Left renal cortex interstitium (tissue), 4 donors: Measurements from ENCODE around the gene LSM7. TPM values are rescaled to one million over a fixed set of nuclear protein-coding genes. Genes with fewer than 3 reads are reported as not detected.

Source experiments
- DNase-seq, 4 donors: peaks; one replicate each; pipeline ENCODE4 v3.0.0-alpha.2; 2013; ENCODE audit warnings: low read depth in 4 of 4, low spot score in 2 of 4, missing footprints in 1 of 4
- polyA plus RNA-seq, 4 donors: library from polyadenylated mRNA; unstranded; fragments of 120-200 nt; gene quantifications; one replicate each; pipeline ENCODE4 v1.2.1, GENCODE V29; 2013; ENCODE audit not compliant: insufficient read length in 4 of 4

Gene LSM7
- polyA plus RNA-seq, 4 donors, result 75.3 to 125 (median 114) TPM

DNA sequence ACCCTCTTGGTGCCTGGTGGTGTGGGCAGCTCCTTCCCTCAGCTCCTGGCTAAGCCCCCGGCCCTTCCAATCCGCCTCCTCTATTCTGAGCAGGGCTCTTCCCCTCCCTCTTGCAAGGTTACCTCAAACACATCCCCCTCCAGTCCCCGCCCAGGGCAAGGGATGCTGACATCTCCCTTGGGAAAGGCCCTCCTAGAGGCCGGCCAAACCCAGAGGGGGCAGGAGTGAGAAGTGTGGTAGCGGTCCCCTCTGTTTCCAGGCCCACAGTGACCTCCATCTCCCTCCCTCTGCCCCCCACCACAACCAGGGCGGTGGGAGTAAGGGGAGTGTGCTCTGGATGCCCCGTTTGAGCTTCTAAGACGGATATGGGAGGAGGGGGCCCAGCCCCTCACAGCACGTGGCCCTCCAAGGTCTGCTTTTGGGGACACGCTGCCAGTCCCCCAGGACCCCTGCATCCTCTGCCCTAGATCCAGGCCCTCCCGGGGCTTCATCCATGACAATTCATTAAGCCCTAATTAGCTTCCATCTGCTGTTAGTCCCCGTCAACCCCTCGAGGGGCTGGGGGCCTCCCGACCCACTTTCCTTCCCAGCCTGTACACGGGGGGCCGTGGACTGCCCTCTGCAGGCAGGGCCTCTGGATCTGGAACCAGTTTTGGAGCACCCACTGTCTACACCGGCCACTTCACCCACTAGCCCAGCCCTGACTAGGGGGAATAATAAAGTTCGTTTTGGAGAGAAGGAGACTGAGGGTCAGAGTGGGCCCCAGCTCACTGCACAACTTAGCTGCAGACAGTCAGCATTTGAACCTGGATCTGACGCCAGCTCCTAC, 22.7 kb downstream of the LSM7 start:
- DNase-seq, result no peak

DNA sequence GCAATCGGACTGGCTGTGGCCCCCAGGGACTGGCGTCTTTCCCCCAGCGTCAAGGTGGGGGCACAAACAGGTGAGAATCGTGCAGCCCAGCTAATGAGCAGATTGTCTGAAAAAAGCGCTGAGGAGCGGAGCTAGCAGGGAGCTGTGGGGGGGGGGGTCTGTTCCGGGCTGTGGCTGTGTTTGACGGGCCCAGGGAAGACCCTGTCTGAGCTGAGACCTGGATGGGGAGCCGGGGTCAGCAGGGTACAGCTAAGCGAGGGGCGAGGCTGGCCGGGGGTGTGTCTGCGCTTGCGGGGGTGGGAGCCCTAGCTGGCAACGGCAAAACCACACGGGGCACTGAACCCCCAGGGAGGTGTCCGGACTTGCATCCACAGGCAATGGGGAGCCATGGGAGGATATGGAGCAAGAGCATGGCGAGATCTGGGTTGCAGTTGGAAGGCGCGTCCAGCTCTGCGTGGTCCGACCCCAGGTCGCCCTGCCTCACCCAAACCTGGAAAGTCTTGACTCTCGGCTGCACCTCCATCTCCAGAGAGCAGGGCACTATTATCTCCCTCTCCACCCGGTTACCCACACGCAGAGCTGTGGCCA, 25.1 kb downstream of the LSM7 start:
- no peak for DNase-seq

DNA sequence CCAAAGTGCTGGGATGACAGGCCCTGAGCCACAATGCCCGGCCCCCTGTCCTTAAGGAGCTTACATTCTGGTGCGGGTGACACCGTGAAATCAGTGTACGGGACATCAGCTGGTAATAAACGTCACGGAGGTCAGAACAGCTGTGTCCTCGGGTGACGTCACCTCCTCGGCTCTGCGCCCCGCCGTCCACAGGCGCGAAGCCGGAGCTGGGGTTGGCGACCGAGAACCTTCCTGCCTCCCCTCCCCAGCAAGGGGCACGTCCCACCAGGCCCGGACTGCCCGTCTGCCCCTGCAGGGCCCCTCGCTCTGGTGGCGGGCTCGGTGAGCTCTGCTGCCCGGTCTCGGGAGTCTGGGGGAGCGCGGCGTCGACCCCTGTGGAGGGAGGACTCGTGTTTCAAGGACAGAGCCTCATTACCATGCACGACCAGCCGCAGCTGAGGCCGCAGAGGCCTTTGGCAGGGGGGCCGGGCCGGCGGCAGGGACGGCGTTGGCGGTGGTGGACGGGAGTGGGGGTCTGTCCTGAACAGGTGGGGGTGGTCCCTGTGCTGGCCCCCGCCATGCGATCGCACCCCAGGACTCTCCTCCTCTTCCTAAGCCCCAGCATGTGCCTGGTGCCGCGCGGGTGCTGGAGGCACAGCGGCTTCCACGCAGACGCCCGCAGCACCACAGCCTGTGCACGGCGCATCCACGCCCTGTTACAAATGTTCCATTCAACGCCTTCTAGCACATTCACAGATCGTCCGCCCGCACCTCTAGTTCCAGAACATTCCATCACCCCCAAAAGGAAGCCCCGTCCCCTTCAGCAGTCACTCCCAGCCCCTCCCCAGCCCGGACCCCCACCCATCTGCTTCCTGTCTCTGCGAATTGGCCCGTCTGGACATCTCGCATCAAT, 25.8 kb downstream of the LSM7 start:
- DNase-seq, result no peak

DNA sequence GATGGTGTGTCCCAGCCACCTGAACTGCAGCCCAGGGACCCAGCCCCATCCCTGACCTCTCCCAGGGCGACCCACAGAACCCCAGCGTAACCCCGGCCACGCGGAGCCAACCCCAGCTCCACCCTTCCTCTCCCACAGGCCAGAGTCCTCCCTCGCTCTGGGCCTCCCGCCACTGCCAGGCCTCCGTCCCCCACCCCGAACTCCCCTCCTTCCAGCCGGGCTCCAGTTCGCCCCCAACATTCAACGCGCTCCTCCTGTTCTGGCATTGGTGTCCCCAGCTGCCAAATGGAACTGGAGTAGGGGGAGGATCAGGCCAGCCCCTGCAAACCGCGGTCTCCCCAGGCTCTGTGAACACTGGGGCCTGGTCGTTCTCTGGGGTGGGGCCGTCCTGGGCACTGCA, 27.9 kb downstream of the LSM7 start:
- no peak for DNase-seq

DNA sequence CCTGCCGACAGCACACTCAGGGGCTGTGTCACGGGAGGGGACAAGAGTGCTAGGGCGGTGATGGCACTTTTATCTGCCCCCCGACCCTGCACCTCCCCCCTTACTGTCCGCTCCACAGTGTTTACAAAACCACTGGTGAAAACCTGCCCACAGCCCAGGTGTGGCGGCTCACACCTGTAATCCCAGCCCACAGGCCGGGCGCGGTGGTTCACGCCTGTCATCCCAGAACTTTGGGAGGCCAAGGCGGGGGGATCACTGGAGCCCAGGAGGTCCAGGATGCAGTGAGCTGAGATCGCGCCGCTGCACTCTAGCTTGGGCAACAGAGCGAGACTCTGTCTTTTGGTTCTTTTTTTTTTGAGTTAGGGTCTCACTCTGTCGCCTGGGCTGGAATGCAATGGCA, 32.2 kb downstream of the LSM7 start:
- no peak for DNase-seq

DNA sequence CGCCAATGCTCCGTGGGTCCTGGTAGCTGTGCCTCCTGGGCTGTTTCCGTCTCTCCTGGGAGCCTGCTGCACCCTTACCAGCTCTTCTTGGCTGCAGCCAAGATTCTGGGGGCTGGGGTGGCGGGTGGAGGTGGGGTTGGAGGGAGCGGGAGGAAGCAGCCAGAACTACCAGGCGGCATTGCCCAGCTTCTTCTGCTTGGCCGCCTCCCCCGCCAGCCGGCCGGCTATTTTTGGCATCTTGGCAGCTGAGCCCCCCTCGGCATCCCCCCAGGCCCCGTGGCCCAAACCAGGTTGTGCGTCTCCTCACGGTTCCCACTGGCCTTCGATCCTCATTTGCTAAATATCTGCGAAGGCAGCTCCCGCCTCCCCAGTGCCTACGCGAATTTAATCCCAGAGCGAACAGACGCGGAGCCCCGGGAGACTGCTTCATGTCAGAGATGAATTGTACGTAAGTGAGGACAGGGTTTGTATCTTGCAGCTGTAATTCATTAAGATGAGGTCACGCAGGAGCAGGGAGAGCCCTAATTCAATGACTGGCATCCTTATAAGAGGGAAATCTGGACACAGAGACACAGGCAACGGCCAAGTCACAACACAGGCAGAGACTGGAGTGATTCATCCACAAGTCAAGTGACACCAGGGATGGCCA, 33.6 kb downstream of the LSM7 start:
- DNase-seq, result no peak

DNA sequence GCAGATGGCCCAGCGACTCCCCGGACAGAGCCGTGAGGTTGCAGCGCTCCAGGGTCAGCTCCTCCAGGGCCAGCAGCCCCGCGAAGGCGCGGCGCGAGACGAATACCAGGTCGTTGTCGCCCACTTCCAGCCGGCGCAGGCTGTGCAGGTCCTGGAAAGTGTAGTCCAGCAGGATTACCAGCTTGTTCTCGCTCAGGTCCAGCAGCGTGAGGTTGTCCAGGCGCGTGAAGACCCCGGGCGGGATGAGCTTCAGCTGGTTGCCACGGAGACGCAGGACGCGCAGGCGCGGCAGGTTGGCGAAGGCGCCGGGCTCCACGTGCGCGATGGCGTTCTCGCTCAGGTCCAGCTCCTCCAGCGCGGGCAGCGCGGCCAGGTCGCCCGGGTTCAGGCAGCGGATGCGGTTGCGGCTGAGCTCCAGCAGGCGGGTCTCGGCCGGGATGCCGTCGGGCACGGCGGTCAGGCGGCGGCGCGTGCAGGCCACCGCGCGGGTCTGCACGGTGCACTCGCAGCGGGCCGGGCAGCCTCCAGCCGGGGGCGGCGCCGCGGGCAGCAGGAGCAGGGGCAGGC, 37.1 kb downstream of the LSM7 start:
- no peak for DNase-seq

DNA sequence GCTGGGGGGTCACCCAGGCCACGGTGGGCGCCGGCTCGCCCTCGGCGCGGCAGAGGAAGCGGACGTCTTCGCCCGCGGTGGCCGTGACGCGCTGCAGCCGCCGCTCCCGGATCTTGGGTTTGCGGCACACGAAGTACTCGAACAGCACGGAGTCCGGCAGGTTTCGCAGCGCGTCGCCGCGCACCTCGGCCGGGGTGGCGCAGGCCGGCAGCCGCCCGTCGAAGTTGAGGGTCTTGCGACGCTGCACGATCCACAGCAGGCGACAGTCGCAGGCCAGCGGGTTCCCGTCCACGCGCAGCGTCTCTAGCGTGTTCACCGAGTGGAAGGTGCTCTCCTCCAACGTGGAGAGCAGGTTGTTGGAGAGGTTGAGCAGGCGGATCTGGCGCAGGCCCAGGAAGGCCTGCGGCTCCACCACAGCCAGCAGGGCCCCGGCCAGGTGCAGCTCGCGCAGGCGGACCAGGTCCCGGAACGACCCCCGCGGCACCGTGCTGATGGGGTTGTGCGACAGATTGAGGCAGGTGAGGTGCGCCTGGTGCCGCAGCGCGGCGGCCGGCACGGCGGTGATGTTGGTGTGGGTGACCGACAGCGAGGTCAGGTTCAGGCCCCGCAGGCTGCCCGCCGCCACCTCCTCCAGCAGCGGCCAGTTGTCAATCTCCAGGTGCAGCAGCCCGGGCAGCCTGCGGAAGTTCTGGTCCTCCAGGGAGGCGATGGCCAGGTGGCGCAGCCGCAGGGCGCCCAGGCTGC, 37.8 kb downstream of the LSM7 start:
- DNase-seq, result no peak

DNA sequence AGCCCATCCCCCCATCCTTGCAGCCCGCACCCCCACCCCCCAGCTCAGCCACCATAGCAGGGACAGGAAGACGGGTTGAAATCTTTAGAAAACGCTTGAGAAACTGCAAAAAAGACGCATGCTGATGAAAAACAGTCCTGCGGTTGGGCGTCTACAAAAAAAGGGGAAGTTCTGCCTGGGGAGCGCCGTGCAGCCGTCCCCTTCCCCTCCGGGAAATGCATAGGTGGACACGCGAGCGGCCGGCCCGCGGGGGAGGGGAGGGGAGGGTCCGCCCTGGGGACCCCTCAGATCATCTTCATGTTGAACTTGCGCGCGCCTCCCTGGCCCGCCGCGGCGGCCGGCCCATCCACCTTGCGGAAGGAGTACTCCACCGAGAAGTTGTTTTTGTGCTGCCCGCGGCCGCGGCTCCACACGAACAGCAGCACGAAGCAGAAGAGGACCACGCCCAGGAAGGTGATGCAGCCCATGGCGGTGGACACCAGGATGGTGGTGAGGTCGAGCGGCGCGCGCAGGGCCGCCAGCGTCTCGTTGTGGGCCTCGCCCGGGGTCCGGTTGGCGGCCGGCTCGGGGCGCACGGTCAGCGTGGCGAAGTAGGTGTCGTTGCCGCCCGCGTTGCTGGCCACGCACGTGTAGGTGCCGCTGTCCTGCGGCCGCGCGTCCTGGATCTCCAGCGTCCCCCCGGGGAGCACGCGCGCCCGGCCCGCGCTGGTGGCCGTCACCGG, 38.5 kb downstream of the LSM7 start:
- no peak for DNase-seq

DNA sequence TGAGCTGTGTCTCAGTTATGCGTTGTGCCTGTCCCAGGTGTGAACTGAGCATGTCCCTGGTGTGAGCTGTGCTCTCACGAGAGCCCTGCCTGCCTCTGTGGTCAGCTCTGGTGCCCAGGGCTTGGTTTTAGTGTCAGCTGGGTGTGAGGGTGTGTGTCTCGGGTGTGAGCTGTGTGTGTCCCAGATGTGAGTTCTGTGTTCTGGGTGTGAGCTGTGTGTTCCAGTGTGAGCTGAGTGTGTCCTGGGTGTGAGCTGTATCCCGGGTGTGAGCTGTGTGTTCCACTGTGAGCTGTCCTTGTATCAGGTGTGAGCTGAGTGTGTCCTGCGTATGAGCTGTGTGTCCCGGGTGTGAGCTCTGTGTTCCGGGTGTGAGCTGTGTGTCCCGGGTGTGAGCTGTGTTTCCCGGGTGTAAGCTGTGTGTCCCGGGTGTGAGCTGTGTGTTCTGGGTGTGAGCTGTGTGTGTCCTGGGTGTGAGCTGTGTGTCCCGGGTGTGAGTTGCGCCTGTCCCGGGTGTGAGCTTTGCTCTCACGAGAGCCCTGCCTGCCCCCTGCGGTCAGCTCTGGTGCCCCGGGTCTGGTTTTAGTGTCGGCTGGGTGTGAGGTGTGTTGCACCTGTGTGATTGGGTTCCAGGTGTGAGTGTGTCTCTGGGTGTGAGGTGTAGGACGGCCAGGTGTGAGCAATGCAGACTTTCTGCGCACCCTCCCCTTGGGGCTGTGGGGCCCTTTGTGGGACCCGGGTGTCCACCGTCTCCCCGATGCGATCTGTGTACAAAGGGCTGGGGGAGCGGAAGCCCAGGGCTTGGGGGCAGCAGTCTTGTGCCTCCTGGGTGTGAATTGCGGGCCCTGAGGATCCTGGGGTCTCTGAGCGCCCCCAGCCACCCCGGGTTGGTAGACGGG, 39.3 kb downstream of the LSM7 start:
- no peak for DNase-seq

DNA sequence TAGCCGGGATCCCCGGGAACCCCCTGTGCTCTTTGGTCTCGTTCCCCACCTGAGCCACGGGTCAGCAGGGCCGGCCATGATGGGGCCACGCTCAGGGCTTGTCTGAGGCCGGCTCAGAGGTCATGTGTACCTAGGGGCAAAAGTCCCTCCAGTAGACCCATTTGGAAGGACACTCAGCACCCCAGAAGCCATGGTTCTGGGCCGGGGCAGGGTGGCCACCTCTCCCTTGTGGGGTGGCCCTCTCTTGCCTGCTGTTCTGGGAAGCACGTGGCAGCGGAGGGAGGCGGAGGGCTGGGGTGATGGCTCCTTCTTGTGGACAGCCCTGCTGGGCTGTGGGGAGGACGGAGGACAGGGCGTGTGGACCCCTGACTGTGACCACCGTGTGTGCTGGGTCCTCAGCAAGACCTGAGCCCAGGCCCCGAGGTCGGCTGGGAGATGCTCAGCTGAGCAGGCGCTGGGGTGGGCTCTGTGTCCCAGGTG, 40.0 kb downstream of the LSM7 start:
- no peak for DNase-seq

DNA sequence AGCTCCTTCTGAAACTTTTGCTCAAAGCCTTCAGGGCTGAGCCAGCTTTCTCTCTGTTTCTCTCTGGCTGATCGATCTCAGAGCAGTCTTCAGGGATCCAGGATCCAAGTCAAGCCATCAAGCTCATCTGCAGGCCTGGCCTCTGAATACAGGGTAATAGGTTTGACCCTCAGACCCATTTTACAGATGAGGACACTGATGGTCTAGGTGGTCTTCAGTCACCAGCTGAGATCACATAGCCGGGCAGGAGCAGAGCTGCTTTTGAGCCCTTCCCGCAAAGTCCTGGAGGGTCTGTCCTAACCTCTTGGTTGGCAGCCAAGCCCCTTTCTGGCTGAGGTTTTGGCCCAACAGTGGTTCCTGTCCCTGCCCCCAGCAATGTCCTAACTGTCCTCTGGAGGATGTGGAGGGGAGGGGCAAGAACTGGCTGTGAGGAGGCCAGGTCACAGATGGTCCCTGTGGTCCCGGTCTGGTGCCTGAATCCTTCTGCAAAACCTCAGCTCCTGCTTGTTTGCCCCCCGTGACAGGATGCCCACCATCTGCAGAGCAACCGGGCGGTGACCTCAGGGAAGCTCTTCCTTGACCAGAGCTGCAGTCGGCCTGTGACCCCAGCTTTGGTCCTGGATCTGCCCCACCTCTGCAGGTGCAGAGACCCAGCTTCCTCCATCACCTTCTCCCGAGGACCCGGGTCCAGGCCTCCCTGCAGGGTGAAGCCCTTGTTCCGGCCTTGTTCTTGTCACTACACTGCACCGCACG, 40.6 kb downstream of the LSM7 start:
- DNase-seq, result no peak

DNA sequence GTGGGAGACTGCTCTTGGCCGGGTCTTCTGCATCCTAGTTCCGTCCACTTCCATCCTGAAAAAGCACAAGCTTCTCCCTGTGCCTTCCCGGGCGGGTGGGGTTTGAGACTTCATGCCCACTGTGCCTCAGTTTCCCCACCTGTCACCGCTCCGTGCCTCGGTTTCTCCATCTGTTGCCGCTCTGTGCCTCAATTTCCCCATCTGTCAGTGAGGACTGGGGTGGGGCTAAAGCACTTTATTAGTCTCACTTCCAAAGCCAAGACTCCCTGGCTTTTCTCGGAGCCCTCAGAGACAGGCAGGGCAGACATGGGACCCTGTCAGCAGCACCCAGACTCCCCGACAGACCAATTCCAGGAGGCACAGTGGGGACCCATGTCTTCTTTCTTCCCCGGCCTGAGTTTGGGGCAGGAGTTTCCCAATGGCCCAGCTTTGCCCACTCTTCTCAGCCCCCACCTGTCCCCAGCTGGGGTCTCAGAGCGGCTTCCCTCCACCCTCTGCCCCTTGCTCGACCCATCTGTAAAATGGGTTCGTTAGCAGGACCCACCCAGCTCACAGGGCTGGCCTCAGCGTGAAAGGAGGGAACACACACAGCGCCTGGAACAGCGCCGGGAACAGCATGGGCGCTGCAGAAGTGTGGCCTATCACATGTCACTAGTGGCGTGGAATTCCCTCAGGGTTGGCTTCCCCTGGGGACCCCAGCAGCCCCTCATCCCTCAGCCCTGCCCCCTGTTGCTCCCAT, 41.8 kb downstream of the LSM7 start:
- DNase-seq, result no peak

DNA sequence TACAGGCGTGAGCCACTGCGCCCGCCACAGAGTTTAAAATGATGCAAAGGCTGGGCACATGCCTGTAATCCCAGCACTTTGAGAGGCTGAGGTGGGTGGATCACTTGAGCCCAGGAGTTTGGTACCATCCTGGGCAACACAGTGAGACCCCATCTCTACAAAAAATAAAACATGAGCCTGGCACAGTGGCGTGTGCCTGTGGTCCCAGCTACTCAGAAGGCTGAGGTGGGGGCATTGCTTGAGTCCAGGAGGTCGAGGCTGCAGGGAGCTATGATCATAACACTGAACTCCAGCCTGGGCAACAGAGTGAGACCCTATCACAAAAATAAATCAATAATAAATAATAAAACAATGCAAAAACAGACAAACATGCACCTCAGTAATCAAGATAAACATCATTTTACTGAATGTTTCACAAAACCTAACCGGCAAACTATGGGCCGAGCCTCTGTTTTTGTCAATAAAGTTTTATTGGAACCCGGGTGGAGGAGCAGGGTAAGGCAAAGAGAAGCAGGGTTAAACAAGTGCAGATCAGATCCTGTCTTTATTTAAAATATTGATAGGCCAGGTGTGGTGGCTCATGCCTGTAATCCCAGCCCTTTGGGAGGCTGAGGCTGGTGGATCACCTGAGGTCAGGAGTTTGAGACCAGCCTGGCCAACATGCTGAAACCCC, 44.4 kb downstream of the LSM7 start:
- DNase-seq, result no peak

DNA sequence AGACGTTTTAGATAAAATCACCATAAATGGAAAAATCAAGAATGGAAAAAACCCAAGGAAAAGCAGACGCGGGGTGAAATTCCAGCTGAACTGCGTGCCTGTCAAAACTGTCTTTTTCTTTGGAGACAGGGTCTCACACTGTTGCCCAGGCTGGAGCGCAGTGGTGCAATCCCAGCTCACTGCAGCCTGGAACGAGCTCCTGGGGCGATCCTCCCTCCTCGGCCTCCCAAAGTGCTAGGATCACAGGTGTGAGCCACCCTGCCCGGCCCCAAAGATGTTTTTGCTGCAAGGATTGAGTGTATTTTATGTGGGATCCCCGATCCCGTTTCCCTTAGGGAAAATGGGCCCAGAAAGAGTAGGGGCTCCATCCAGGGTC, 45.5 kb downstream of the LSM7 start:
- DNase-seq, result no peak
